ENCODE measurements around the gene KCNJ10.

The KCNJ10 gene

DNA sequence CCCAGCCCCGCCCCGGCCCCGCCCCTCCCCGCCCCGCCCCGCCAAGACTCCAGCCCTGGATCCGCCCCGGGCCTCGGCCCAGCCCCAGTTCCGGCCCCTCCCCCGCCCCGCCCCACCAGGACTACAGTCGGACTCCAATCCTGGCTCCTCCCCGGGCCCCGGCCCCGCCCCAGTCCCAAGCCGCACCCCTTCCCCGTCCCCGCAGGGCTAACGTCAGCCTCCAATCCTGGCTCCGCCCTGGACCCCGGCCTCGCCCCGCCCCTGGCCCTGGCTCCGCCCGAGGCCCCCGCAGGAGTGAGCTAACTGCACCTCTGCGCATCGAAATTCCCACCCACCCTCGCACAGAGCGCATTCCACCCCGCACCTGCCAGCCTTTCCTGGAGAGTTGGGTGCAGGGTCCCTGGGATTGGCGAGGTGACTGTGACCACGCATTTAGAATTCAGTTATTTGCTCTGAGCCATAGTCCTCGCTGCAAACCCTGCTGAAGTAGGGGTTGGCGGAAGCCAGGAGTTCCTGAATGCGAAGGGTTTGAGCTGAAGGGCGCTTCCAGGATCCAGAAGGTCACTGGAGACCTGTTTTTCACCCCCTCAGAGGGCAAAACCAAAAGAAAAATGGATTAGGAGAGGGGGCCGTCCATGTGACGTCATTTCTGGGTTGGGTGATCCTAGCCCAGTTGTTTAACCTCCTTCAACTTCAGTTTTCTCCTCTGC, 29.0 kb upstream of the KCNJ10 start:
- DNase-seq (ENCODE audit: low spot score), result peak; percentile 91

DNA sequence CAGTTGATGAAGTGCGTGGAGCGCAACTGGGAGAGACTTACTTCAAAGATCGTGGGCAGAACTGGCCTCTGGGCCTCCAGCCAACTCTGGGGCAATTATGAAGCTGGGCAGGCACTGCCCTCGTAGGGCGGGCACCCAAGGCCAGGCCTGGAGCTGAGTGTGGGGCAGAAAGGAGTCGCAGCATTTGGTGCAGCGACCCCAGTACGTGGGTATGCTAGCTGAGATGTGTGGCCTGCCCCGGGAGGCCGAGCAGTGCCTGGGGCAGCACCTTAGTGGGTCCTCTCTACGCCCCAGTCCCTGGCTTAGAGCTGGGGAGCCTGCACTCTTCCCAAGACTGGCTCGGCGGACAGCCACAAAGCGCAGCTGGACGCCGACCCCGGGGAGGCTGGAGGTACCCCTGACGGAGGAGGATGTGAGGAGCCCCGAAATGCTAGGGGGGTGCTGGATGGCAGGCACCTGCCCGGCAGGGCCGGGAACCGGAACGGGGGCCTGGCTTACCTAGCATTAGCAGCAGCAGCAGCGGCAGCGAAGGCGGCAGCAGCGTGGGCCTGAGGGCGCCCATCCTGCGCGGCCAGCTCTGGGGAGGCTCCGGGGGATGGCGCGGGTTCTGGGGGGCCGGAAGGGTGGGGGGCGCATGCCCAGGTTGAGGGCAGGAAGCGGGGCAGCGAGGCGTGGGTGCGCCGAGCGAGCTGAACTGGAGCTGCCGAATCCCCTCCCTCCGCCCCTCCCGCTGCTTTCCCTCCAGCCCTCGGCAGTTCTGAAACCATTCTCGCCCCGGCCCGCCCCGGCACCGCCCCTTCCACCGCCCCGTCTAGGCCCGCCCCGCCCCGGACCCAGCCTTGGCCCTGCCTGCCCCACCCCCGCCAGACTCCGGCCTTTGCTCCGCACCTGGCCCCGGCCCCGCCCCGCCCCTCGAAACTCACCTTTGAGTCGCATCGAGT, 28.2 kb upstream of the KCNJ10 start, which contains the start of gene IGSF8:
Gene IGSF8 (minus strand): TSS at position 709 of the 941 bp plus-strand sequence. CDS start 147 bp downstream, at position 562.
- peak; percentile 87 for DNase-seq (ENCODE audit: low spot score)

DNA sequence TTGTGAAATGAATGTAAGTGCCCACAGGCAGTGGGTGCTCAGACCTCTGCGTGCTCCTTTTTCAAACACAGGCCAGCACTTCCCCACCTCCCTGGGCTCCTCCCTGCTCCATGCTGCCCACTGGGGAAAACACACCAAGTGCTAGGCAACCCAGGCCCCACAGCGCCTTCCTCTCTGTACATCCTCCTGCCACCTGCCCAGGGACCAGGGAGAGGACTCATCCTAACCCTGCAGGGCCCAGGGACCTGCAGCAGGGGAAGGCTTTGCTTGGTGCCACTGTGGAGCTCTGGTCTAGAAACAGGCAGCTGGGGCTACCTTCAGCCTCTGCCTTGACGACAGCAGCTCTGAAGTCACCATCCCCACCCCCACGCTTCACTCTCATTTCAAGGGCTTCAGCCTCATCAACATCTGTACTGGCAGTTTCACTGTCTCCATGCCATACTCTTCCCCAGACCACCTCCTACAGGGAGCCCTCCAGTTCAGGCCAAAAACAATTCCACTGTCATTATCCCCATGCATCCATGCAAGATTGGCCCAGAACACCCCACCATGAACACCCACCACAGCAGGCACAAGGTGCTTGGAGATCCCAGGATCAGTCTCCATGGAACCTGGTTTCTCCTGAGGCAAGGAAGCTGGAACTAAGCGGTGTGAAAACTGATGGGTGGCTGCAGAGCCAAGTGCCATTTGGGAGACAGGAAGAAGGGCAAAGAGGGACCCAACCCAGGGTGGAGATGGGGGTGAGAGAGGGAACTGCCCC, 27.4 kb upstream of the KCNJ10 start:
- DNase-seq (ENCODE audit: low spot score), result no peak

DNA sequence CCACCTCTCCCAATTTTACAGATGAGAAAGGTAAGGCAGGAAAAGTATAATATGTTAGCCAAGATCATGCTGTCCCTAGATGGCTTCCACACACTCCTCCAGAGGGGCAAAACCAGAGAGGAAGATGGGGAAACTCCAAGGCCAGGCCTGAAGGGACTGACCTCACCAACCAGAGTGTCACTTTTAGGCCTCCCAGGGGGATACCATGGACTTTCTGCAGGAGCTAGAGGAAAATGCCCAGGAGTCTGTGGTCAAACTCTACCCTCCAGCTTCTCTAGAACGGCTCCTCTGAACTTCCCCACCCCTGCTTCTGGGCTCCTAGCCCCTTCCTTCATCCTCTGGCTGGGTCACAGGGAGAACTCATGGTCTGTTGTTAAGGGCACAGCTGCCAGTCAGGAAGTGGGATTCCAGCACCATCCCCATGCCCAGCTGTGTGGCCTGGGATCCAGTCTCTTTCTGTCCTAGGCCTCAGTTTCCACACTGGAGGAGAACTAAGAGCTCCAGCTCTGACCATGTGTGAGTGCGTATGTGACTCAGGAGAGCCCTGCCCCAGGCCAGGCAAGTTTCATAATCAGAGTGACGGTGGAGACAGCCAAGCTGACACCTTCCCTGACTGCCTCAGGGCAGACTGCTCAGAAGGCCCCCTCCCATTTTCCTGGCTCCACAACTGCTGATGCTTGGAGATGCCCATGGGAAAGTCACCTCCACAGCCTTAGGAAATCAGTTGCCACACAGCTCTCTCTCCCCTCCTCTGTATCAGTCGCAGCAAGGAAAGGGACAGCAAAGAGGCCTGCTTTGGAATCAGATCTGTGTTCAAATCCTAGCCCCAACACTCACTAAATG, 26.5 kb upstream of the KCNJ10 start:
- DNase-seq (ENCODE audit: low spot score), result no peak

DNA sequence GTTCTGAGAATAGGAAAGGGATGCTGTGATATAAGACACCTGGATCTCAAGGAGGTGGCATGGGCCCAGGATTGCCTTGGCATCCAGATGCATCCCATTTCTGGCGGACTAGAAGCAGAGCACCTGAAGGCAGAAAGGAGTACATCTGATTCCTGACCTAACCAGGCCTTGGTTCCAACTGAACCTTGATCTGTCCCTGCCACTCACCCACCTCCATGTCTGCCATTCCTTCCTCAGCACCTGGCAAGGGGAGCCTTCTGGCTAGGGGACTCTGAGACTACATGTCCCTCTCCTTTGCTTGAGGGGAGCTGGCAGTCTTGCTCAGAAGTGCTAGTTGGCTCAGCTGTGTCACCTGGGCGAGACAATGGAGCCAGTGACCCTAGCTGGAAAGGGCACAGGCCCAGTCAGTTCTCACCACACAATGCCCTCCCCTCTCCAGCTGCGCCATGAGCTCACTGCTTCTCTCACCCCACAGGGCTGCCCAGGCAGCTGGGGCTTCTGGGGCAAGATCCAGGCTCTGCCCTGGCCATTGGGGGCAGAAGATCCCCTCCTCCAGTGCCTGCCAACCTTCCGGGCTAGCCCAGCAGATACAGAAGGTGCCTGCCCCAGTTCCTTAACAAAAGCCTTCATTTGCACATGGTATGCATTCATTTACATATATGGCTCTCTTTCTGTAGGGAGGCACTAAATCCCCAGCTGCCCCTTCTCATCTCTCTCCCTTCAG, 25.6 kb upstream of the KCNJ10 start:
- DNase-seq (ENCODE audit: low spot score), result no peak

DNA sequence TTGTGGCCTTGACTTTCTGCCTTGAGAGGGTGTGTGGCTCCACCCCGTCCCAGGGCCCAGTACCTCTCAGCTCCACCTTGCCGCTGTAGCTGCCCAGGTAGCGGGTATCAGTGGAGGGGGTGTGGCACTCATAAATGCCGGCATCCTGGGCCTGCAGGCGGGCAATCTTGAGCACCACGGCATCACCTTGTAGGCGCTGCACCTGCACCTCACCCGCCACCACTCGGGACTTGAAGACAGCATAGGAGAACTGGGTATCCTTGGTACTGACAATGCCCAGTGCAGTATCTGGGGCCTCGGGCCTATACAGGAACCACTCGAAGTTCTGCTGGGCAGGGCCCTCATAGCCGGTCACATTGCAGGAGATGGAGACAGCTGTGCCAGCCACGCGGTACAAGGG, 24.8 kb upstream of the KCNJ10 start:
- DNase-seq (ENCODE audit: low spot score), result no peak

DNA sequence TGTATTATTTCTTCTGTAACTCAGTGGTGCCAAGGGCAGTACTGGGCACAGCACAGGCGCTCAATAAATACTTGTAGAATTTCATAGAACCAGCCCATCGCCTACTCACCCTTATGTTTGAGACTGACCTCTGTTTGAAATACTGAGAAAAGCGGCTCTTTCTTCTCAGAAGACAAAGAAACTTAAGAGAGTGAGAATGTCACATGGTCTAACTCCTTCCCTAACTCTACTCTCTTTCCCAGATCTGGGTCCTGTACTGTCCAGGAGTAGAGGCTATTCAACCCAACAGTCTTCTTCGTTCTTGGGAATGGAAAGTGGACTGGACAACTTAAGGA, 24.3 kb upstream of the KCNJ10 start:
- DNase-seq (ENCODE audit: low spot score), result no peak

DNA sequence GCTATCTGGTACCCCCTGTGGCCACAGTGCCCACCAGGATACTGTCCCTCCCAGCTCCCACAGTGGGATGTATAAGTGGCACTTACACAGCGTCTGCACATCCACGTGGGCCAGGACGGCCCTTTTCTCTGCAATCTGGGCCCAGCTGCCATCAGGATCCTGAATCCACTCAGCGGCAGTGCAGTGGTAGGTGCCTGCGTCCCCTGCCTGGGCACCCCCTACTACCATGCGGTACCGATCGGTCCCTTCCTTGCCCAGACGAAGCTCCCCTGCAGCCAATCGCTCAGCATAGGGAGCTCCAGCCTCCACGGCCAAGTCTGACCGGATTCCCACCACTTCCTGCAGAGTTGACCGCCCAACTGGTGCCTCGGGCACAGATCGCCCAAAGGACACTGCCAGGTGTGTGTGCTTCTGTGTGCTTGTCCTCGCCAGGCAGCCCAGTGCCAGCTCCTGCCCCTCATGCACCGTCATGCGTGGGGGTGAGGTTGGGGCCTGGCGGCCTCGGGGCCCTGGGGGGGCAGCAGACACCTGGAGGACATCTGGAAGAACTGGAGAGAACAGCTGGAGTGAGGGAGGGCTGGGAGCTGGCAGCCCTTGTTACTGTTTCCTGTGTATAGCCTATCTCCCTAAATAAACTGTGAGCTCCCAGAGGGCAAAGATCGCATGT, 23.8 kb upstream of the KCNJ10 start:
- no peak for DNase-seq (ENCODE audit: low spot score)

DNA sequence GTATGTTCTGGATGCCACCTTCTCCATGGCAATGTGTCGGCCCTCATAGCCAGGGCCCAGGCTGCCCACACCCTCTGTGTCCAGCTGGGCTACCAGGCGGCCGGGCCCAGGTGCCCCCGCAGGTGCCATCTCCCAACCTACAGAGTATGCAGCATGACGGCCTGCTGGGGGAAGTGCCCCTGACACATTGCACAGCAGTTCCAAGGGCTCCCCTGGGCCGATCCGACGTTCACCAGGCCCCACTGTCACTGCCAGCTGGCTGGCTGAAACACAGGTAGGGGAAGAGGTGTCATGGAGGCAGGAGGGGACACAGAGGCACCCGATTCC, 23.1 kb upstream of the KCNJ10 start:
- no peak for DNase-seq (ENCODE audit: low spot score)

DNA sequence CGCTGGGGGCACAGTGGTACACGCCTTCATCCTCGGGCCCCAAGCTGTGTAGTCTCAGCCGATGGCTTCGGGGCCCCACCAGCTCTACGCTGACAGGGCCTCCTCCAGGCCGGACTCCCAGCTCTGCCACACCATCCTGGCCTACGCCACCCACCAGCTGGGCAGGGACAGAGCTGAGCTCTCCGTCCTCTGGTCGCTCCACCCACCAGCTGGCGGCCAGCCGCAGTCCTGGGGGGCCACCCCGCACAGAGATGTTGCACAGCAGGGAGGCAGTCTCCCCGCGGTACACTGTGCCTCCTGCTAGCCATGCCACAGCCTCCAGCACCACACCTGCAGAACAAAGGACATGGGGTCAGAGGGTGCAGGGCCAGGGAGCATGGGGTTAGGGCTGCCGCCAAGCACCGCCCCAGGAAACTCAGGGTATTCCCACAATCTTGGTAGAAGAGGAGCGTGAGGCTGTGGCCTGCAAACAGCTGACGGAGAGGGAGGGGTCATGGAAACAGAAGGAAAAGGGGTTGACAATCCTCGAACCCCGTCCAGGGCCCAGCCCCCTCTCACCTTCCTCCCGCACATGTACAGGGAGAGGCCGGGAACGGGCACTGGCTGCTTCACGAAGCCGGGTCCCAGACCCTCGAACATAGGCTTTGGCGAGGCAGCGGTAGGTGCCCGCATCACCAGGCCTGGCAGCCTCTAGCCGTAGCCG, 22.6 kb upstream of the KCNJ10 start:
- no peak for DNase-seq (ENCODE audit: low spot score)

DNA sequence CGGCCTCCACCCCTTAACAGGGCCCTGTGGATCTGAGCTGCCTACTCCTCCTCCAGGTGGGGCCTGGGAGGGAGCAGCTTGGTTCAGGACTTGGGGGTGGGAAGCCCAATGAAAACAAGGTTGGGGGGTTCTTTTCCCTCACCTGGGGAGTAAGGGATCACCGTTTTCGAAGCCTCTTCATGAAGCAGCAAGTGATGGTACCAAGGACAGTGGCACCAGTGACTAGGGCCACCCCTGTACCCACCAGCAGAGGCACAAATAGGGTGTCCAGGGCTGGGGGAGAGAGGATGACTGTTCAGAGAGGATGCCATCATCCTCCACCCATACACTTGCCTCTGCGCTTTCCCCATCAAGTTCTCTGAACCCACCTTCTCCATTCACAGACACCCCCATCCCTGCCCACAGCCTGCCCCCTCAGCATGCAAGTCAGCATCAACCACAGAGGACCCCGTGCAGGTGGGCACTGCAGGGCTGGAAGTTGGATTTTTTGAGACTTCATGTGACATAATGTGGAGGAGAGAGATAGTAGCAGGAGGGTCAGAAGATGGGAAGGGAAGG, 21.8 kb upstream of the KCNJ10 start:
- DNase-seq (ENCODE audit: low spot score), result no peak

DNA sequence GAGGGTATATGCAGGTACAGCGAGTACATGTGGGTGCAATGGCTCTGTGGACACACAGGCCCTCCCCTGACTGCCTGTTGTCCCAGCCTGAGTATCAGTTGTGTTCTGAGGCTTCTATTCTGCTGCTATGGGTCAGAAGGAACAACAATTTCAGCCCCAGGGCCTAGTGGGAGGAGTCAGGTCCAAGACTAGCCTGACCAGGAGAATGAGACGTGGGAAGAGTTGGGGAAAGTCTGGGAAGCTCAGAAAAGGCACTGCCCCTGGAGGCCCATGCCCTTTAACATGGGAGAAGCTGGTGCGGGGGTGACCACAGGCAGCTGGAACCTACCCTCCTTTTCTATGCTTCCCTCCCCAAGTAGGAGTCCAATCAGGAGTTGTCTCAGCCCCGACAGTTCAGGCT, 20.8 kb upstream of the KCNJ10 start:
- no peak for DNase-seq (ENCODE audit: low spot score)

DNA sequence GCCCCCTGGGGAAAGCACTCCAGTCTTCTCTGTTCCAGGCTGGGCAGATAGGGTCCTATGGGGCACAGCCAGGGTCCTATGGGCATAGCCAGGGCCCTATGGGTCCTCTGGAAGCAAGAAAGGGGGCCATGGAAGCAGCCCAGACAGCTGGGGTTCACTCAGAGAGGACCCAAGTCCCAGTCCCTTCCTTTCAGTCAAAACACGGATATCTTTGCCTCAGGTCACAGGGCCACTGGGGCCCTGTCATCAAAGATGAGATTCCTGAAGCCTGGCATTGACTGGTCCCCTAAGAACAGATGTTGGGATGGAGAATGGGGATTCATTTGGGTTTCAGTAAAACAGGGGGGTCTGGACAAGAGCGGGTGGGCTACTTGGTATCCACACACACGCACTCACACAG, 19.9 kb upstream of the KCNJ10 start:
- no peak for DNase-seq (ENCODE audit: low spot score)

DNA sequence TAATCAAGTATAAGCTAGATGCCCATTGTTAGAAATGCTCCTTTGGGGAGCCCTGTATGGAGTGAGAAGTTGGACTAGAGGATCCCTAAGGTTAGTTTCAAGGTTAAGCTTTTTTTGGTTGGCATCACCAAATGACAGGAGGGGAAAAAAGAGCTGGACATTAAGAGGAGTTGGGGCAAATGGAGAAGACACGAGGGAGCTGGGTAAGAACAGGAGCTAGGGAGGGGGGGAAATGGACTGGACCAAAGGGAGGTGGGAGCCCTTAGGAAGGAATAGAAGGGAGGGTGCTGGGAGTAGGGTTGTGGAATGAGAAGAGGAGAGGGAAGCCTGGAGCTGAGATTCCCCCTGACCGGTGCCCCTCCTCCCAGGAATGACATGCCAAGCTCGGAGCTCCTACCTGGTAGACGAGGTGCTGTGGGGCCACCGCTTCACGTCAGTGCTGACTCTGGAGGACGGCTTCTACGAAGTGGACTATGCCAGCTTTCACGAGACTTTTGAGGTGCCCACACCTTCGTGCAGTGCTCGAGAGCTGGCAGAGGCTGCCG, 17.2 kb upstream of the KCNJ10 start:
- no peak for DNase-seq (ENCODE audit: low spot score)

DNA sequence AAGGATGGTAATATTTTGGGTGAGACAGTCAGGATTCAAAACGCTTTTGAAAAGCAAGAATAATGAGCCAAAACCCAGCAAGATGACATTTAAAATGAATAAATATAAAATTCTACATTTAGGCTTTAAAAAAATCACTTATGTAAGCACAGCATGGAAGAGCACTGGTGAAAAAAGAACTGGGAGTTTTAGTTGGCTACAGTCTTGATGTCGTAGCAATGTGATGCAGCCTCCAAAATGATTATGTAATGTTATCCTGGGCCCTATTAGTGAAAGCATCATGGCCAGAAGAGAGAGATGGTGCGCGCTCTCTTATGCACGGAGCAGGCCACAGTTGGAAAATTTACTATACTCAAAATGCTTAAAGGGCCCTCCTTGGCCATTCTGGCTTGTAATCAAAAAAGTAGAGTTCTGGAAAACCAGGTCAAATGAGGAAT, 16.5 kb upstream of the KCNJ10 start:
- DNase-seq (ENCODE audit: low spot score), result no peak

DNA sequence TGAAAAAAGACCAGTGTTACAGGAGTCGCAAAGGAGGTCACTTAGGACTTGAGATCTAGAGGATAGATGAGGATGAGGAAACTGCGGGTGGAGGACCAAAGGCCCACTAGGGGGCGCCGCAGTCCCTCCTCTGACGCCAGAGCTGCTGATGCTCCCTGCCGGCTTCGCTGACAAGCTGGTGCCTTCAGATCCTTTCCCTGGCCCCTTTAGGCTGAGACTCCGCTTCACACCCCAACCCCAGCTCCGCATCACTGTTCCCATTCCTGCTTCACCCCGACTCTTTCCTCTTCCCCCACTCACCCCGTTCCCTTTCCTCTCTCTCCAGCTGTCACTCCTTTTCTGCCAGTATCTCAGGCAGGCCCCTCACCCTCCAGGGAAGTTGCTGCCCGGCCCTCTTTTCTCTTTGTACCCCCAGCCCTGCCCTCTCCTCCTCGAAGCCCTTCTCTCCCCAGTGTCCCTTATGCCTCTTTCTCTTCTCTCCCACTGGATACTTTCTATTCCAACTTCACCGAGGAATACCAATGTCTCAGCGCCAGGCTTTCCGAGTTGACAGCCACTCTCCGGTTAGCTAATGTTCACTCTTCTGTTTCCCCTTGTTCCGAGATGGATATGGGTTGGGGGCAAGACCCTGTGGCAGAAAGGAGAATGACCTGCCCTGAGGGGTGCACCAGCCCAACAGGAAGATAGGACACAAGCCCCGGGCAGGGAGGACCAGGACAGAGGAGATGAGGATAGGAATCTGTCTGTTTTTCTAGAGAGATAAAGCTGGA, 15.9 kb upstream of the KCNJ10 start:
- DNase-seq (ENCODE audit: low spot score), result peak; percentile 43

DNA sequence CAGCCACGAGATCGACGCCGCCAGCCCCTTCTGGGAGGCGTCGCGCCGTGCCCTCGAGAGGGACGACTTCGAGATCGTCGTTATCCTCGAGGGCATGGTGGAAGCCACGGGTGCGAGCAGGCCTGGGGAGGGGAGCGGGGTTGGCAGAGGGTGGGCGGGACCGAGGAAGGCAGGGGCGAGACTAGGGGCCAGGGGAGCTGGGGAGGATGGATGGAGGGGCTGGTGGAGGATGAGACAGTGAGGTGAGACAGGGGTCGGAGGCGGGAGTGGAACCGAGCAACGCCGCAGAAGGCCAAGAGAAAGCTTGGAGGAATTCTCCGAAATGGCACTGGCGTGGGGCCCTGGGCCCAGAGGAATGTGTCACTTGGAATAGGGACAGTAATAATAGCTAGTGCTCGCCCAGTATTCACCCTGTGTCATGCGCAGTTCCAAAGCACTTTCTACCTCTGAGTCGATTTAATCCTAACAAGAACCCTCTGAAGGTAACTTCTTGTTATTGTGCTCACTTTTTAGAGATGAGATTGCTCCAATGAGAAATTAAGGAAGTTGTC, 14.9 kb upstream of the KCNJ10 start:
- DNase-seq (ENCODE audit: low spot score), result no peak

Data from LoVo (cell line).